Nephron (organoid): ENCODE results near the gene KRTAP10-4.

Experiments
- H3K27ac Mint-ChIP-seq, 3 experiments: 2 replicates each; pipeline ENCODE4 v1.8.0; 2020; ENCODE audit warnings: mixed read lengths in 3 of 3, mild to moderate bottlenecking in 2 of 3, moderate library complexity in 1 of 3
- H3K27me3 Mint-ChIP-seq: 2 replicates; pipeline ENCODE4 v1.8.0; 2021; ENCODE audit warnings: low read depth, mild to moderate bottlenecking, moderate library complexity, mixed read lengths
- H3K36me3 Mint-ChIP-seq: 2 replicates; pipeline ENCODE4 v1.8.0; 2020; ENCODE audit warnings: low read depth, mixed read lengths
- H3K4me1 Mint-ChIP-seq: 2 replicates; pipeline ENCODE4 v1.8.0; 2020; ENCODE audit warnings: mixed read lengths
- H3K4me3 Mint-ChIP-seq, 3 experiments: 2 replicates each; pipeline ENCODE4 v1.8.0; 2020; ENCODE audit warnings: mild to moderate bottlenecking in 3 of 3, mixed read lengths in 3 of 3, moderate library complexity in 2 of 3
- H3K9me3 Mint-ChIP-seq: 2 replicates; pipeline ENCODE4 v1.8.0; 2020; ENCODE audit warnings: mixed read lengths
- TF ChIP-seq, protein P1 (sequence below), 3 experiments: fragments of 200-600 bp; sonication (generic); IDR thresholded peaks; one replicate each; pipeline ENCODE4 v1.5.0; 2021; ENCODE audit warnings: antibody characterized with exemption in 3 of 3; ENCODE audit not compliant: unreplicated experiment in 3 of 3

The KRTAP10-4 gene

DNA sequence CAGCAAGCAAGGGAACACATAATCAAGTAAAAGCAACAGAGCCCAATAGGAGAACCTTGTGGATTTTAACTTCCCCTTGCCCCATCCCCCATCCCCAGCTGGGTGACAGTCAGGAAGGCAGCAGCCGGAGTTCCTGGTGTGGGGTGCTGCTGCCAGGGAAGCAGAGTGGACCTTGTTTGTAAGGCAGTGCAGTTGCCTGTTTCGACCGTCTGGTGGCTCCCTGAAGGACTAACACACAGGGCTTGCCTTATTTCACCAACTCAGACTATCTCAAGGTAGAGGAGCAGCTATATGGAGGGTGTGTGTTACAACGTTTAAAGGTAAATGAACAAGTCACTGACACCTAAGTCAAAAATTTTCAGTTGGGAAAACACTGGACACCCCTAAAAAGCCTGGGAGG is 45.0 kb downstream of the KRTAP10-4 start:
- H3K27me3 Mint-ChIP-seq: peaks cover 11% of the 10 kb centered on the region
- H3K27ac Mint-ChIP-seq: no peak overlapping the region

DNA sequence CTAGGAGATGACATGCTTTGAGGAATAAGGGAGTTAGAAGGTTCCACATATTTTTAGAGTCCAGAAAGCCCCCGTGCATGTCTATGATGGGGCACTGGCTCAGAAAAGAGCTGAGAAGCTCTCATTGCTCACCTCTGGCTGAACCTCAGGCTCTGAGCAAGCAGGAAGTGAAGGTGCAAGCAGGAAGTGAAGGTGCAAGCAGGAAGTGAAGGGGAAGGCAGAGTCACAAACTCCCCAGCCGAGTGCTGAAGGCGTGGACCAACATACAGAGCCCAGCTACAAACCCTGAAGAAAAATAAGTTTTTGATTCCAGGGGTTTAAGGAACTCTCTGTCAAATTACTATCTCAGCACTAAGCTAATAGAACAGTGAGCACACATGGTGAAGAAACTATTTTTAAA is 45.4 kb downstream of the KRTAP10-4 start:
- Mint-ChIP-seq H3K27me3 (peaks cover 11% of the 10 kb centered on the region), H3K9me3 (peaks cover 43% of the 10 kb centered on the region), H3K36me3 (peaks cover 10% of the 10 kb centered on the region), H3K4me3 (no peak overlapping the region), H3K27ac (no peak overlapping the region), H3K4me1 (no peaks in the 10 kb centered on the region)
- TF ChIP-seq, protein P1, sequence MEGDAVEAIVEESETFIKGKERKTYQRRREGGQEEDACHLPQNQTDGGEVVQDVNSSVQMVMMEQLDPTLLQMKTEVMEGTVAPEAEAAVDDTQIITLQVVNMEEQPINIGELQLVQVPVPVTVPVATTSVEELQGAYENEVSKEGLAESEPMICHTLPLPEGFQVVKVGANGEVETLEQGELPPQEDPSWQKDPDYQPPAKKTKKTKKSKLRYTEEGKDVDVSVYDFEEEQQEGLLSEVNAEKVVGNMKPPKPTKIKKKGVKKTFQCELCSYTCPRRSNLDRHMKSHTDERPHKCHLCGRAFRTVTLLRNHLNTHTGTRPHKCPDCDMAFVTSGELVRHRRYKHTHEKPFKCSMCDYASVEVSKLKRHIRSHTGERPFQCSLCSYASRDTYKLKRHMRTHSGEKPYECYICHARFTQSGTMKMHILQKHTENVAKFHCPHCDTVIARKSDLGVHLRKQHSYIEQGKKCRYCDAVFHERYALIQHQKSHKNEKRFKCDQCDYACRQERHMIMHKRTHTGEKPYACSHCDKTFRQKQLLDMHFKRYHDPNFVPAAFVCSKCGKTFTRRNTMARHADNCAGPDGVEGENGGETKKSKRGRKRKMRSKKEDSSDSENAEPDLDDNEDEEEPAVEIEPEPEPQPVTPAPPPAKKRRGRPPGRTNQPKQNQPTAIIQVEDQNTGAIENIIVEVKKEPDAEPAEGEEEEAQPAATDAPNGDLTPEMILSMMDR (IDR thresholded peaks at IDR 0.05; ENCODE audit: unreplicated experiment in 3 of 3): no peak

More for the DNA sequence above, 45.0 kb downstream of the KRTAP10-4 start:
- Mint-ChIP-seq H3K4me3 (no peak overlapping the region), H3K9me3 (peaks cover 39% of the 10 kb centered on the region), H3K36me3 (peaks cover 6% of the 10 kb centered on the region), H3K4me1 (no peaks in the 10 kb centered on the region)
- TF ChIP-seq, protein P1 (IDR thresholded peaks at IDR 0.05; ENCODE audit: unreplicated experiment in 3 of 3): peak in 2 of 3 experiments; percentile 1 to 11

DNA sequence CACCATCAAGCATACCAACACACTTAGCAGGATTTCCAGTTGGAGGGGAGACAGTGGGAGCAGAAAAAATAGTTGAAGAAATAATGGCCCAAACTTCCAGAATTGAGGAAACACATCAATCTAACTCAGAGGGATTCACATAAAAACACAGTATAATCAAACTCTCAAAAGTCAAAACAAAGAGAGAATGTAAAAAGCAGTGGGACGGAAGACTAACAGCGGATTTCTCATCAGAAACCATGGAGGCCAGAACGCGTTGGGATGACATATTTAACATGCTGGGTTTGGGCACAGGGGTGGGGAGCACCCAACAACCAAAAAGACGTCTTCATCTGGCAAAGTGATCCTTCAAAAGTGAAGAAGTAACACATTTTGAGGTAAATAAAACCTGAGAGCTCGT is 46.4 kb downstream of the KRTAP10-4 start:
- H3K27me3 Mint-ChIP-seq: peaks cover 11% of the 10 kb centered on the region
- H3K27ac Mint-ChIP-seq: no peak overlapping the region
- no peak overlapping the region for H3K4me3 Mint-ChIP-seq
- H3K4me1 Mint-ChIP-seq: no peaks in the 10 kb centered on the region
- H3K9me3 Mint-ChIP-seq: peaks cover 53% of the 10 kb centered on the region
- H3K36me3 Mint-ChIP-seq: peaks cover 18% of the 10 kb centered on the region
- TF ChIP-seq, protein P1 (IDR thresholded peaks at IDR 0.05; ENCODE audit: unreplicated experiment in 3 of 3): no peak

DNA sequence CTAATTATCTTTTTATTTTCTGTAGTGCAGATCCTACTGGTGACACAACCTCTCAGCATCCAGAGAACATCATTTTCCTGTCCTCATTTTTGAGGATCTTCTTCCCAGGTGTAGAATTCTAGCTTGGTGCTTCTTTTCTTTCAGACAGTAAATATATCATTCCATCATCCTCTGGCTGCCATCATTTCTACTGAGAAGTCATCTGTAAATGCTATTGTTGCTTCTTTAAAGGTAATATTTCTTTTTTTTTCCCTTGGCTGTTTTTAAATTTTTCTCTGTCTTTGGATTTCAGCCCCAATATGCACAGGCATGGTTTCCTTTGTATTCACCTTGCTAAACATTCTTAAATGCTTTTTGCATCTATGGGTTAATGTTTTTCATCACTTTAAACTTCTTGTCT is 50.0 kb downstream of the KRTAP10-4 start:
- Mint-ChIP-seq H3K9me3 (peaks cover 55% of the 10 kb centered on the region), H3K4me1 (no peaks in the 10 kb centered on the region), H3K36me3 (peaks cover 18% of the 10 kb centered on the region), H3K27me3 (peaks cover 12% of the 10 kb centered on the region), H3K4me3 (no peak overlapping the region), H3K27ac (no peak overlapping the region)
- TF ChIP-seq, protein P1 (IDR thresholded peaks at IDR 0.05; ENCODE audit: unreplicated experiment in 3 of 3): no peak
